HepG2 (cell line): ENCODE data around the gene ZER1. TPM values are rescaled to one million over a fixed set of nuclear protein-coding genes. Genes with fewer than 3 reads are reported as not detected.

Experiments
- ASH2L ChIP-seq: fragments of 300-600, 200-600 bp; sonication (generic); IDR thresholded peaks from 2 replicates; pipeline ENCODE4 v1.7.0; 2017; ENCODE audit warnings: low read depth, mild to moderate bottlenecking, moderate library complexity, mixed read lengths, low read length; ENCODE audit not compliant: insufficient read length
- BRD4 ChIP-seq: sonication (generic); formaldehyde crosslinking; IDR thresholded peaks from 2 replicates; pipeline ENCODE4 v1.4.0; 2020; ENCODE audit warnings: missing genetic modification reagents
- MXI1 ChIP-seq: IDR thresholded peaks from 3 replicates; pipeline ENCODE4 v1.6.1; 2012; ENCODE audit warnings: low read depth, low read length, inconsistent platforms, borderline replicate concordance
- NCOA5 ChIP-seq: sonication (generic); formaldehyde crosslinking; IDR thresholded peaks from 2 replicates; pipeline ENCODE4 v1.4.0; 2020; ENCODE audit warnings: missing genetic modification reagents
- NKX3-1 ChIP-seq: sonication (generic); formaldehyde crosslinking; IDR thresholded peaks from 2 replicates; pipeline ENCODE4 v1.5.0; 2020; ENCODE audit warnings: missing genetic modification reagents
- THAP11 ChIP-seq: IDR thresholded peaks from 2 replicates; pipeline ENCODE4 v1.6.1; 2016; ENCODE audit warnings: missing biosample characterization, missing genetic modification reagents
- ZNF12 ChIP-seq: sonication (generic); formaldehyde crosslinking; IDR thresholded peaks from 2 replicates; pipeline ENCODE4 v1.5.0; 2020; ENCODE audit warnings: missing genetic modification reagents
- ZNF256 ChIP-seq: sonication (generic); formaldehyde crosslinking; conservative IDR thresholded peaks from 2 replicates; pipeline ENCODE4 v1.4.0; 2020; ENCODE audit warnings: missing genetic modification reagents
- ZNF335 ChIP-seq: sonication (generic); formaldehyde crosslinking; IDR thresholded peaks from 2 replicates; pipeline ENCODE4 v1.4.0; 2020; ENCODE audit warnings: missing genetic modification reagents
- ZNF614 ChIP-seq: IDR thresholded peaks from 2 replicates; pipeline ENCODE4 v1.6.1; 2018; ENCODE audit warnings: missing biosample characterization, missing genetic modification reagents, inconsistent platforms, borderline replicate concordance
- polyA plus RNA-seq, 8 experiments: library from polyadenylated mRNA; depleted of rRNA in 3 of 8; stranded (reverse) in 7 of 8; unstranded in 1 of 8; fragments of >200 nt; fragmentation: Illumina TruSeq in 4 of 8; extraction: Trizol in 4 of 8; gene quantifications; 2 replicates each; pipeline versions ENCODE4 v1.2.1 to v1.2.3, GENCODE V29; 2011 to 2016; ENCODE audit warnings: low read depth in 4 of 8, missing spikeins in 1 of 8, mixed read lengths in 1 of 8; ENCODE audit not compliant: insufficient read depth in 1 of 8
- total RNA-seq, 5 experiments: library from RNA; depleted of rRNA; stranded (reverse); fragments of >200 nt; fragmentation: Illumina TruSeq; extraction: Trizol; gene quantifications; 2 replicates each; pipeline ENCODE4 v1.2.3, GENCODE V29; 2016; ENCODE audit warnings: low read depth in 1 of 5
- TF ChIP-seq, protein P1 (sequence below): sonication (generic); formaldehyde crosslinking; IDR thresholded peaks from 2 replicates; pipeline ENCODE4 v1.5.0; 2020; ENCODE audit warnings: mild to moderate bottlenecking, missing genetic modification reagents
- TF ChIP-seq, protein P2 (sequence below): sonication (generic); formaldehyde crosslinking; IDR thresholded peaks from 2 replicates; pipeline ENCODE4 v1.5.0; 2020; ENCODE audit warnings: missing genetic modification reagents, mild to moderate bottlenecking, borderline replicate concordance
- TF ChIP-seq, protein P3 (sequence below): sonication (generic); formaldehyde crosslinking; IDR thresholded peaks from 2 replicates; pipeline ENCODE4 v1.8.0; 2022; ENCODE audit warnings: mild to moderate bottlenecking, missing genetic modification reagents; ENCODE audit not compliant: insufficient replicate concordance
- TF ChIP-seq, protein P4 (sequence below): sonication (generic); formaldehyde crosslinking; IDR thresholded peaks from 2 replicates; pipeline ENCODE4 v1.9.0; 2022; ENCODE audit warnings: missing genetic modification reagents, mild to moderate bottlenecking, borderline replicate concordance
- TF ChIP-seq, protein P5 (sequence below): sonication (generic); formaldehyde crosslinking; IDR thresholded peaks from 2 replicates; pipeline ENCODE4 v1.4.0; 2020; ENCODE audit warnings: missing genetic modification reagents
- TF ChIP-seq, protein P6 (sequence below): sonication (generic); formaldehyde crosslinking; IDR thresholded peaks from 2 replicates; pipeline ENCODE4 v1.4.0; 2020; ENCODE audit warnings: missing genetic modification reagents

The ZER1 gene
- total and polyA plus RNA-seq, 2 of the 13 experiments (the other 11 are each of a cell fraction or from before 2014, with no cell fraction given) = 7.7 to 40.0 TPM

DNA sequence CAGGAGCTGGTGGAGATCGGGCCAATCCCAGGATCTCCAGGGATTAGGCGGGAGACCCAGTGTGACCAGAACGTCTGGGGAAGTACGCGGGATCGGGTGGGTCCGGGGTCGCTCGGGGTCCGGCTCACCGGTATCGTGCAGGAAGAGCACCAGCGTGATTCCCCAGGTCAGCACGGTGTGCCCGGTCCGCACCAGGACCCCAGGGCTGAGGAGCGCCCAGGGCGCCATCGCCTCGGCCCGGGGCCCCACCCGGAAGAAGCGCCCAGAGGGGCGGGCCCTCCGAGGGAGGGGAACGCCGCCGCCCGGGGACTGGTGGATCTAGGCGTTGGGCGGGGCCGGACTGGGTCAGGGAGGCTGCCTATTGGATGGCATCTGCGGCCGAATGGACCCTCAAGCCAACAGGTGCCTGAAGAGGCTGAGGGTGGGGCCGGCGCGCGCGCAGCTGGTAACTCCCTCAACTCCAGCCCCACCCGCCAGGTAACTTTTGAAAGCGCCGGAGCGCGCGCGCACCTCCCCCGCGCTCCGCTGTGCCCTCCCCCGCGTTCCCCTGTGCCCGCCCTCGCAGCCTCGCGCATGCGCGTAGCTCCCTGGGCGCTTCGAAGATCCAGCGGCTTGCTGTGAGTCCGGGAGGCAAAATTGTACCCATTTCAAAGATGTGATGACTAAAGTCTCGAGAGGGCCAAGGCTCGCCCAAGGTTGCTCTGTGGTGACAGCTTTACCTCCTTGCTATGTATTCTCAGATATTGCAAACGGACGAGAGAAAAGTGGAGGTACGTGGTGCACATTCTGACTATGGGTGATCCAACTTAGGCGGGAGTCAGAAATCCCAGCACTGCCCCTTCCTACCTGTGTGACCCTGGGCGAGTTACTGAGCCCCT is 47.6 kb downstream of the ZER1 start, which contains the start of gene ZDHHC12 (continued):
- TF ChIP-seq, protein P1, sequence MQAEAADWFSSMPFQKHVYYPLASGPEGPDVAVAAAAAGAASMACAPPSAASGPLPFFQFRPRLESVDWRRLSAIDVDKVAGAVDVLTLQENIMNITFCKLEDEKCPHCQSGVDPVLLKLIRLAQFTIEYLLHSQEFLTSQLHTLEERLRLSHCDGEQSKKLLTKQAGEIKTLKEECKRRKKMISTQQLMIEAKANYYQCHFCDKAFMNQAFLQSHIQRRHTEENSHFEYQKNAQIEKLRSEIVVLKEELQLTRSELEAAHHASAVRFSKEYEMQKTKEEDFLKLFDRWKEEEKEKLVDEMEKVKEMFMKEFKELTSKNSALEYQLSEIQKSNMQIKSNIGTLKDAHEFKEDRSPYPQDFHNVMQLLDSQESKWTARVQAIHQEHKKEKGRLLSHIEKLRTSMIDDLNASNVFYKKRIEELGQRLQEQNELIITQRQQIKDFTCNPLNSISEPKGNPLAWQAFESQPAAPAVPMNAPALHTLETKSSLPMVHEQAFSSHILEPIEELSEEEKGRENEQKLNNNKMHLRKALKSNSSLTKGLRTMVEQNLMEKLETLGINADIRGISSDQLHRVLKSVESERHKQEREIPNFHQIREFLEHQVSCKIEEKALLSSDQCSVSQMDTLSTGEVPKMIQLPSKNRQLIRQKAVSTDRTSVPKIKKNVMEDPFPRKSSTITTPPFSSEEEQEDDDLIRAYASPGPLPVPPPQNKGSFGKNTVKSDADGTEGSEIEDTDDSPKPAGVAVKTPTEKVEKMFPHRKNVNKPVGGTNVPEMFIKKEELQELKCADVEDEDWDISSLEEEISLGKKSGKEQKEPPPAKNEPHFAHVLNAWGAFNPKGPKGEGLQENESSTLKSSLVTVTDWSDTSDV (CRISPR knock-in tag) = 0 out of 2 replicates have a peak, but pooled peaks have one; percentile 5
- no peak for TF ChIP-seq ZNF335 (CRISPR knock-in tag)
- TF ChIP-seq ASH2L = no peak
- no peak for TF ChIP-seq NCOA5 (CRISPR knock-in tag)
- TF ChIP-seq, protein P2, sequence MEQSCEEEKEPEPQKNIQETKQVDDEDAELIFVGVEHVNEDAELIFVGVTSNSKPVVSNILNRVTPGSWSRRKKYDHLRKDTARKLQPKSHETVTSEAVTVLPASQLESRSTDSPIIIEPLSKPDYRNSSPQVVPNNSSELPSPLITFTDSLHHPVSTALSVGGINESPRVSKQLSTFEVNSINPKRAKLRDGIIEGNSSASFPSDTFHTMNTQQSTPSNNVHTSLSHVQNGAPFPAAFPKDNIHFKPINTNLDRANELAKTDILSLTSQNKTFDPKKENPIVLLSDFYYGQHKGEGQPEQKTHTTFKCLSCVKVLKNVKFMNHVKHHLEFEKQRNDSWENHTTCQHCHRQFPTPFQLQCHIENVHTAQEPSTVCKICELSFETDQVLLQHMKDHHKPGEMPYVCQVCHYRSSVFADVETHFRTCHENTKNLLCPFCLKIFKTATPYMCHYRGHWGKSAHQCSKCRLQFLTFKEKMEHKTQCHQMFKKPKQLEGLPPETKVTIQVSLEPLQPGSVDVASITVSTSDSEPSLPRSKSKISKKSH = no peak
- TF ChIP-seq, protein P3, sequence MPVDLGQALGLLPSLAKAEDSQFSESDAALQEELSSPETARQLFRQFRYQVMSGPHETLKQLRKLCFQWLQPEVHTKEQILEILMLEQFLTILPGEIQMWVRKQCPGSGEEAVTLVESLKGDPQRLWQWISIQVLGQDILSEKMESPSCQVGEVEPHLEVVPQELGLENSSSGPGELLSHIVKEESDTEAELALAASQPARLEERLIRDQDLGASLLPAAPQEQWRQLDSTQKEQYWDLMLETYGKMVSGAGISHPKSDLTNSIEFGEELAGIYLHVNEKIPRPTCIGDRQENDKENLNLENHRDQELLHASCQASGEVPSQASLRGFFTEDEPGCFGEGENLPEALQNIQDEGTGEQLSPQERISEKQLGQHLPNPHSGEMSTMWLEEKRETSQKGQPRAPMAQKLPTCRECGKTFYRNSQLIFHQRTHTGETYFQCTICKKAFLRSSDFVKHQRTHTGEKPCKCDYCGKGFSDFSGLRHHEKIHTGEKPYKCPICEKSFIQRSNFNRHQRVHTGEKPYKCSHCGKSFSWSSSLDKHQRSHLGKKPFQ = no peak
- TF ChIP-seq, protein P4, sequence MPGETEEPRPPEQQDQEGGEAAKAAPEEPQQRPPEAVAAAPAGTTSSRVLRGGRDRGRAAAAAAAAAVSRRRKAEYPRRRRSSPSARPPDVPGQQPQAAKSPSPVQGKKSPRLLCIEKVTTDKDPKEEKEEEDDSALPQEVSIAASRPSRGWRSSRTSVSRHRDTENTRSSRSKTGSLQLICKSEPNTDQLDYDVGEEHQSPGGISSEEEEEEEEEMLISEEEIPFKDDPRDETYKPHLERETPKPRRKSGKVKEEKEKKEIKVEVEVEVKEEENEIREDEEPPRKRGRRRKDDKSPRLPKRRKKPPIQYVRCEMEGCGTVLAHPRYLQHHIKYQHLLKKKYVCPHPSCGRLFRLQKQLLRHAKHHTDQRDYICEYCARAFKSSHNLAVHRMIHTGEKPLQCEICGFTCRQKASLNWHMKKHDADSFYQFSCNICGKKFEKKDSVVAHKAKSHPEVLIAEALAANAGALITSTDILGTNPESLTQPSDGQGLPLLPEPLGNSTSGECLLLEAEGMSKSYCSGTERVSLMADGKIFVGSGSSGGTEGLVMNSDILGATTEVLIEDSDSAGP (CRISPR knock-in tag) = peak; percentile 82
- TF ChIP-seq, protein P5, sequence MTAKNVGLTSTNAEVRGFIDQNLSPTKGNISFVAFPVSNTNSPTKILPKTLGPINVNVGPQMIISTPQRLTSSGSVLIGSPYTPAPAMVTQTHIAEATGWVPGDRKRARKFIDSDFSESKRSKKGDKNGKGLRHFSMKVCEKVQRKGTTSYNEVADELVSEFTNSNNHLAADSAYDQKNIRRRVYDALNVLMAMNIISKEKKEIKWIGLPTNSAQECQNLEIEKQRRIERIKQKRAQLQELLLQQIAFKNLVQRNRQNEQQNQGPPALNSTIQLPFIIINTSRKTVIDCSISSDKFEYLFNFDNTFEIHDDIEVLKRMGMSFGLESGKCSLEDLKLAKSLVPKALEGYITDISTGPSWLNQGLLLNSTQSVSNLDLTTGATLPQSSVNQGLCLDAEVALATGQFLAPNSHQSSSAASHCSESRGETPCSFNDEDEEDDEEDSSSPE = peak; percentile 93
- TF ChIP-seq MXI1 = peak; percentile 68; the same call in 1 of the 3 replicates
- TF ChIP-seq NKX3-1 (CRISPR knock-in tag) = peak; percentile 57; the same call in 1 of the 2 replicates
- peak; percentile 54; the same call in 1 of the 2 replicates for TF ChIP-seq THAP11 (CRISPR knock-in tag)
- 0 out of 2 replicates have a peak, but pooled peaks have one; percentile 47 for TF ChIP-seq ZNF256 (CRISPR knock-in tag)
- 0 out of 2 replicates have a peak, but pooled peaks have one; percentile 61 for TF ChIP-seq ZNF12 (CRISPR knock-in tag)
- TF ChIP-seq, protein P6, sequence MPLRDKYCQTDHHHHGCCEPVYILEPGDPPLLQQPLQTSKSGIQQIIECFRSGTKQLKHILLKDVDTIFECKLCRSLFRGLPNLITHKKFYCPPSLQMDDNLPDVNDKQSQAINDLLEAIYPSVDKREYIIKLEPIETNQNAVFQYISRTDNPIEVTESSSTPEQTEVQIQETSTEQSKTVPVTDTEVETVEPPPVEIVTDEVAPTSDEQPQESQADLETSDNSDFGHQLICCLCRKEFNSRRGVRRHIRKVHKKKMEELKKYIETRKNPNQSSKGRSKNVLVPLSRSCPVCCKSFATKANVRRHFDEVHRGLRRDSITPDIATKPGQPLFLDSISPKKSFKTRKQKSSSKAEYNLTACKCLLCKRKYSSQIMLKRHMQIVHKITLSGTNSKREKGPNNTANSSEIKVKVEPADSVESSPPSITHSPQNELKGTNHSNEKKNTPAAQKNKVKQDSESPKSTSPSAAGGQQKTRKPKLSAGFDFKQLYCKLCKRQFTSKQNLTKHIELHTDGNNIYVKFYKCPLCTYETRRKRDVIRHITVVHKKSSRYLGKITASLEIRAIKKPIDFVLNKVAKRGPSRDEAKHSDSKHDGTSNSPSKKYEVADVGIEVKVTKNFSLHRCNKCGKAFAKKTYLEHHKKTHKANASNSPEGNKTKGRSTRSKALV = no peak
- TF ChIP-seq ZNF614 (CRISPR knock-in tag) = 0 out of 2 replicates have a peak, but pooled peaks have one; percentile 34
- no peak for TF ChIP-seq BRD4 (CRISPR knock-in tag)
